HG03439 (cell line): Measurements from ENCODE around the gene TM2D1.
"Not testable (repeated sequence)": the region's sequence is repeated elsewhere in the genome, so short reads cannot be mapped to it uniquely, and the experiment has no call there.

Experiments
- ATAC-seq: cut with Tn5 transposase; IDR thresholded peaks from one replicate; pipeline ENCODE4 v1.9.1; 2021; ENCODE audit warnings: mild to moderate bottlenecking, moderate library complexity; ENCODE audit not compliant: unreplicated experiment

Gene TM2D1

DNA sequence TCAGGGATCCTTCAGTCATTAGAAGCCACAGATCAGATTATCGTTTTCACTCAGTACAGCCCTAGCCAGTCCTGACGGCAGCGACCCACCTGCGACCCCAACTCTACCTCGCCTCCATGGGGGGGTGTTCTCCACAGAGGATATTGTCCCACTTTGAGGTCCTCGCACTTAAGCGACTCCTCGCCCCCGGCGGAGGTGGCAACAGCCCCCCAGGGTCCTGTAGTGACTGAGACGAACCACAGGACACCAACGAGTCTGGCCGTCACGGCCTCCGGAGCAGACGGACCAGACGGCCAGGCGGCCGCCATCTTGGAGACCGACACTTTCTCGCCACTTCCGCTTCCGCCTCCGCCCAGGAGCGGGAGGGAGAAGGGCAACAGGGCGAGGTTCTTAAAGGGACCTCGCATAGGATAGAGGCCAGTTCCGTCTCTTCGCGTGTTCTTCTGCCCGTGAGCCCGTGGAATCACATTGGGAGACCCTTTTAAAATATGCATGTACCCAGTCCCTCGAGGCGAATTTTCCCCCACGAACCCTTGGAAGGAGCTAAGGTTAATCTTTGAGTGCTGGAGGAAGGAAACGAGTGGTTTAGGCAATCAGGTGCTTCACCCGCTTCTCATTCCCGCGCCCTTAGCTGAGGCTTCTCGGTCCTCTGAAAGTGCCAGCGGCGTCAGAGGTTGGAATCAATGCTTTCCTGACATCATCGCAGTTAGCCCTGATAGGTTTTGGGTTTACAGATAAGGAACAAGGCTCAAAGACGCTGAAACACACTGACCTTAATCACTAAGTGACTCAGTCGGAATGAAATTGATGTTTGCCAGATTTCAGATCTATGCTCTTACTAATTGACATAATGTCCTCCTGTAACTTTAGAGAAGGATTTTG, at the start of gene TM2D1:
TSS of gene TM2D1 (minus strand) at position 329 of the 882 bp plus-strand sequence. CDS start at position 308, 21 bp downstream.
- ATAC-seq, result peak; percentile 100

DNA sequence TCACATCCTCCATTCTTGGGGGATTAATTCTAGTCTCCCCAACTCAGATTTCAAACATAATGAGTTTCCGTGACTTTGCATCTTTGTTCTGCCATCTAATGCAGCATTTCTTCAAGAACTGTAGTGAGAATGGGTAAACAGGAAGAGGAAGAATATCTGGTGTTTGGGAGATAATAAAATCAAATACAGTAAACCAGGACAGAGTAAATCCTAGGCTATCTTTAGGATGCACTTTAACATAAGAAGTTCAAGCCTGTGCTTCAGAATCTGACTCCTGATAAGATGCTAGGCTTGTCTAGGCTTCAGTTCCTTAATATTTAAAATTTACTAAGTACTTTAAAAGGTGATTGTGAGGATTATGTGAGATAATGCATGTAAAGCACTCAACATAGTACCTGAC, 45.2 kb upstream of the TM2D1 start:
- ATAC-seq, result no peak

DNA sequence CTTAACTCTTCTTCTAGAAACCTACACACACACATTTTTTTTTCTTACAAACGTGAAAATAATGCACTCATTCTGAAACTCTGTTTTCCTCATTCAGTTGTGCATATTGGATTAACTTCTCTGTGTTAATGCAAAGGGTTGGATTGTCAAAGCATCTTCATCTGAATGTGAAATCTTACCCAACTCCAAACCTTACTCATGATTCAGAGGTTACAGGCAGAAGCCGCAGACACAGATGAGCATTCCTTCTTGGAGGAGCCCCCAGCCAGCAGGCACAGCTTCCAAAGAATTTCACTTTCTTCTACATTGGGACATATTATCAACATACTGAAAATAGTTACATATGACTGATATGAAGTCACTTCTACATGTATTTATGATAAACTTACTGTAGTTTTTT, 33.0 kb upstream of the TM2D1 start:
- no peak for ATAC-seq

DNA sequence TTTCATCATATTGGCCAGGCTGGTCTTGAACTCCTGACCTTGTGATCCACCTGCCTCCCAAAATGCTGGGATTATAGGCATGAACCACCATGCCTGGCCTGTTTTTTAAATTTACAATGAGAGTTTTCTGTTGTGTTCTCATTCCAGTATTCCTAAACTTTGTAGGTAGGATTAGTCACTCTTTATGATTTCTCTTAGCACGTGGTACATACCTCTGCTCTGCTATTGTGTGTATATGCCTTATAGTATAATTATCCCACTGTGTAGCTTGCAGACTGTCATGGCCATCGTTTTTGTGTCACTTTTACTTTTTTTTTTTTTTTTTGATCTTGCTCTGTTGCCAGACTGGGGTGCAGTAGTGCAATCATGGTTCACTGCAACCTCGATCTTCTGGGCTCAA, 31.8 kb upstream of the TM2D1 start:
- ATAC-seq, result no peak

DNA sequence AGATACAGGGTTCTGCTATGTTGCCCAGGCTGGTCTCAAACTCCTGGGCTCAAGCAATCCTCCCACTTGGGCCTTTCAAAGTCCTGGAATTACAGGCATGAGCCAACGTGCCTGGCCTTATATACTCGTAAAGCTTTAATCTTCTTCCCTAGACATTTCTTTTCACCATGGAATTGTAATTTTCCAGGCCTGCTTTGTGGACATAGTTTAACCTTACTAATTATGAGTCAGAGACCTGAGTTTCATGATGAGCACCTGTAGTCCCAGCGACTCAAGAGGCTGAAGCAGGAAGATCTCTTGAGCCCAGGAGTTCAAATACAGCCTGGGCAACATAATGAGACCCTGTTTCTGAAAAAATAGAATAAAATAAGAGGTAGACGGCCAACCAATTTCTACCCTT, 29.6 kb upstream of the TM2D1 start:
- ATAC-seq, result no peak

DNA sequence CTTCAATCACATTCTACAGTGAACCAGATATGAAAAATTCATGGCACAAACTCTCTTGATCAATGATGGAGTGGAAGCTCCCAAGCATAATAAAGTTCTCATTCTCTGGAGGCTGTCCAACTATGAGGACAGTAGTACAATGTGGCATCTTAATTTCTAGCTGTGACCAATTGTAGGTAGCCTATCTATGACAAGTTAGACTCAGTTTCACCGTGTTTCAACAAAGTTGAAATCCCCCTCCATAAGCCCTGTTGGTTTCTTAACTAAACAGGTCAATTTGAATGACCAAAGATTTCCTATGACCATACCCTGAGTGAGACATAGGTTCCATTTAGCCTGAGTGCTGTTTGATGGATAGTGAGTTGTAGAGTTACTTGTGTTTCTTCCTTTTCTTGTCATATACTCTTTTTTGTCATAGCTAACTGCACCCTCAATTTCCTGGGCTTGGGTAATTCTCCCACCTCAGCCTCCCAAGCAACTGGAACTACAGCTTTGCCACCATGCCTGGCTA, 29.1 kb upstream of the TM2D1 start:
- ATAC-seq, result no peak

DNA sequence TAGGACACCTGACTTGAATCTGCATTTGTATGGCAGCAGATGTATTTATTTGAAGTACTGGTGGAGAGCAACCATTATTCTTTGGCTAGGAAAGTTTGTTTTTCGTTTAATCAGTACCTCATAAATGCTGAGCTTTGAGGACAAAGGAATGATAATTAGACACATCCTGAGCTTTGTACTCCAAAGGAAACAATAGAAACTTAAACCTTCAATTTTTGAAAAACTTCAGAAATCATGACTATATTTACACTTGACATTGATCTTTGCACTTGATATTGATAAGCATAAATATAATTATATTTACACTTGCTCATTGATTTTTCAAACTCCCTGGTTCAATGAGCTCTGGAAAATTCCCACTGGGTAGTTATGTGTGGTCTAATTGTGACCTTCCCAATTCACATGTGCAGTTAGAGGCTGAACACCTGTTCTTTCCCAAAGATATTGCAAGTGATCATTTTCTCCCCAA, 28.0 kb upstream of the TM2D1 start:
- ATAC-seq, result no peak

DNA sequence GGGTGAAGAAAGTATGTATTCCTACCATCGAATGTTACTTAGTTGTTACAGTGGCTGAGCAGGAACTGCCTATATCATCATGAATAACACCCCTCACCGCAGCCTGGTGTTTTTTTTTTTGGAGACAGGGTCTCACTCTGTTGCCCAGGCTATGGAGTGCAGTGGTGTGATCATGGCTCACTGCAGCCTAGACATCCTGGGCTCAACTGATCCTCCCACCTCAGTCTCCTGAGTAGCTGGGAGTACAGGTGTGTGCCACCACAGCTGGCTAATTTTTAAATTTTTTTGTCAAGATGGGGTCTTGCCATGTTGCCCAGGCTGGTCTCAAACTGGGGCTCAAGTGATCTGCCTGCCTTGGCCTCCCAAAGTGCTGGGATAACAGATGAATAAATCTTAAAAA, 24.6 kb upstream of the TM2D1 start:
- no peak for ATAC-seq

DNA sequence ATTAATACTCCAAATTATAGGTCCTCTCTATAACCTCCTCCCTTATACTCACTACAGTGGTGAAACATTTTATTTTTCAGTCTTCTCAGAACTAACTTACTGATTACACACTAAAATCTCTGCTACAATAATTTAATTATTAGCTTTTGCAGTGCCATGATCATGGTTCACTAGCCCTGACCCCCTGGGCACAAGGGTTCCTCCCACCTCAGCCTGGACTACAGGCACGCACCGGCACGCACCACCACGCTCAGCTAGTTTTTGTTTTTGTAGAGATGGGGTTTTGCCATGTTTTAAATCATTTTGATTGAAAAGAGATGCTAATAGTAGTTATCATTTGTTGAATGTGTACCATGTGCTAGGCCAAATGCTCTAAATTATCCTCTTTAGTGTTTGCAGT, 23.6 kb upstream of the TM2D1 start:
- ATAC-seq, result no peak

DNA sequence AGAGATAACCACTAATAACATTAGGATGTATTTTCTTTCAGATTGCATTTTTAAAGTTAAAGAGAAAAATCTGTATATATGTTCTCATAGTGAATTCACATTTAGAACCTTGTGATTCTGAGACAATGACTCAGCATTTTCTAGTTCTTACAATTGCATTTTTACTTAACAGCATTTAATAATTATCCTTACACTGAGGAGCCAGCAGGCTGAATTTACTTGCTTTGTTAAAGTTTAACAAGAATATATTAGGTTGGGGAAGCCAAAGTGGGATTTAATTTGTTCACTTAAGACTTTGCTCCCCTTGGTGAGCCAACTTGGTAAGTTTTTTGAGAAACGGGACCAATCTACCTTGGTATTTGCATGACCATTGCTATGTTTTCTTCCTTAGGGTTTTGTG, 21.9 kb upstream of the TM2D1 start:
- ATAC-seq, result no peak

DNA sequence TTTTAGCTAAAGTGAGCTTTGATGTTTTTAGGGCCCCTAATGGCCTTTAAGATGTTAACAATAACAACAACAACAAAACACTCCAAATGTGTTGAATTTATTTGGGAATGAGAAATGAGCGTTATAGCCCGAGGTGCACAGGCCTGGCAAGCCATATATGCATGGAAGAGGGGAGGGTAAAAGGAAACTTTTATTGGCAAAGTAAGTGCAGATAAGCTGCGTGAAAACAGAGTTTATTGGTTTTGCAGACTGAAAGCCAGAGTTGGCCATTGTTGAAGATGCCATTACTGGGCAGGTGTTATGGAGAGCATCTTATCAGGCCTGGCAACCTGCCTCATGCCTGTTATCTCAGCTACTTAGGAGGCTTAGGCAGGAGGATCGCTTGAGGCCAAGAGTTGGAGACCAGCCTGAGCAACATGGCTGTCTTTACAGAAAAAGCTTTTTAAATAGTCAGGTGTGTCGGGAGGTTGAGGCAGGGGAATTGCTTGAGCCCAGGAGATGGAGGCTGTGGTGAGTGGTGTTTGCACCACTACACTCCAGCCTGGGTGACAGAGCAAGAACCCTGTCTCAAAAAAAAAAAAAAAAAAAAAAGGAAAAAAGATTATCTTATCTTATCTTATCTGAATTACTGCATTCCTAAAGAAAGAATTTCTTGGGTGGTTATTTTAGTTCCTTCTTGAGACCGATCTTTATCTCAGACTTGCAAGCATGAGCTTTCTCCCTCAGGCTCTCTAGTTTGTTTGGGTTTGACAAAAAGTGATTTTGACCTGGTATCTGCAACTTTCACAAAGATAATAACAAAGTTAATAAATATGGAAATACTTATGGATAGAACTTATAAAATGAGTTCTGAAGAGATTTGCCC, 19.0 kb upstream of the TM2D1 start:
- ATAC-seq, result no peak

DNA sequence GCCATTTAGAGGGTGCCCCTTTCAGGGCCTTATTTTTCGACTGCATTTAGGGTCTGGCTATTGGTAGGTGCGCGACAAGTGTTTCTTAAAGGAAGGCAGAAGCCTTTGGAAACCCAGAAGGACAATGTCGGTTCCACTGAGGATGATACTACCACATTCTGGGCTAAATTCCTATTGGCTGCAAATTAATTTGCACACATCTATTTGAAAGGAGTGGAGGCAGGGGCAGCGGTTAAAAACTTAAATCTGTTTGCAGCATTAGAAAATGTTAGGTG, 18.4 kb upstream of the TM2D1 start:
- ATAC-seq, result no peak

DNA sequence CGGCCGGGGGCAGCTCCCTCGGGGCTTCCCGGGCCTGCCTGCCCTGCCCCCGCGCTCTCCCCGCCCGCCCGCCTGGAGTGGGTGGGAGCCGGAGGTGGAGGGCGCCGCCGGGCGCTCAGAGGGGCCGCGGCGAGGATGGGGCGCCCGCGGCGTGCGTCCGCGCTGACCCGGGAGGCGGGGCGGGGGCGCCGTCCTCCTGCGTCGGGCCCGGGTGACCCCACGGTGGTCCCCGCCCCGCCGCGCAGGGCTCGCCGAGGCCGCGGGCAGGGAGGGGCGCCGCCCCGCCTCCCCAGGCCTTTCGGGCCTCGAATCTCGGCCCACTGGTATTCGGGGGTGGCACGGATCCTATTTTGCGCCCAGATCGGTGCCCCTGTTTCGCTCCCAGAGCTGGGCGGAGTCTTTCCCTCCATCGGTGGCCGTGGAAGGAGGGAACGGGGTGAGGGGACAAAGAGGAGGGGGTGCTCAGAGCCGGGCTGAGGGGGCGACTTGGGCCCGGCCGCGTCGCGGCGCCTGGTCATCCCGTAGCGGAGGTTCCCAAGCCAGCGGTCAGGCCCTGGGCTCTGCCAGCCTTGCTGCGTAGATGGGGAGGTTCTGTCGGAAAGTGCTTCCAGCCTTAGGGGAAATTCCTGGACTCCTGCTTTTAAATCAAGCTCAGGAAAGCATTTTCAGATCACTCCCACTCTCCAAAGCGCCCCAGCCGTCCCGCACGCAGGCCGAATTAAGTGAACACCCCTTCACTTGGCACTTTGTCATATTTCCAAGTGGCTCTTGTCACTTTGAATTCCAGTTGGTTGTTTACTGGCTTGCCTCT, 17.9 kb upstream of the TM2D1 start:
- no peak for ATAC-seq

DNA sequence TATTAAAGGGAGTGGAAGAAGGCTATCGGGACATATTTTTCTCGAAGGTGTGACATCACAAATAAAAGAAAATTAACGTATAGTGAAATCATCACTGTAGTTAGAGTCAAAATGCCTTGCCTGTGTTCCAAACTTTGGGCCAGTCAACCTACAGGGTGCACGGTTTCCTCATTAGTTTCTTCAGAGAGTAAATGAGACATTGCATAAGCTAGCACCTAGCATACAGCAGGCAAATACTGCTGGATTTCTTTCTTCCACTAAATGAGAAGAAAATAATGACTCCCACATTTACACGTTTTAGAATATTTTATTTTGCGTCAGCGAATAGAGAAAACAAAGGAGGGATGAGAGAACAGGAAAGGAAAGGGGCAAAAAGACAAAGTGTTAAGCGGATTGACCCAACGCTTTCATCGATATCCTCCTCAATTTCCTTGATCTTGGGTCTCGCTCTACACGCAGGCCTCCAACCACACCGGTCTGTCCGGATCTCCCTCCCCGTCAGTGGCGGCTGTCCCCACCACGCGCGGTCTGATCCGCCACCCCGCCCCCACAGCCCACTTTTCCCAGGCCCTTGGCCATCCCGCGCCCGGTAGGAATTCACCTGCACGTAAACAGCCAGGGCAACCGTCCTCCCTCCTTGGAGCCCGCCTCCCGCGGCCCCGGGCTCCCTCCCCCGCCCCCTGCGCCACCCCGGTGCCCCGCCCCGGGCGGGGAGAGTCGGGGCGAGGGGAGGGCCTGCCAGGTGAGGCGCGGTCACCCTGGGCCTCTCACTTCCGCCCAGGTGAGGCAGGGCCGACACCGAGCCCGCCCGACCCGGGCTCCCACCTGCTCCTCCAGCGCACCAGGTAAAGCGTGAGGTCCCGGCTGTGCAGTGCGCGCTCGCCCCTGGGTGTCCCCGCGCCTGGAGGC, 17.0 kb upstream of the TM2D1 start, which contains the start of gene PATJ:
TSS of gene PATJ (plus strand) at position 770 of the 909 bp plus-strand sequence. CDS start 20,413 bp downstream, outside the sequence.
- peak; percentile 73 for ATAC-seq

DNA sequence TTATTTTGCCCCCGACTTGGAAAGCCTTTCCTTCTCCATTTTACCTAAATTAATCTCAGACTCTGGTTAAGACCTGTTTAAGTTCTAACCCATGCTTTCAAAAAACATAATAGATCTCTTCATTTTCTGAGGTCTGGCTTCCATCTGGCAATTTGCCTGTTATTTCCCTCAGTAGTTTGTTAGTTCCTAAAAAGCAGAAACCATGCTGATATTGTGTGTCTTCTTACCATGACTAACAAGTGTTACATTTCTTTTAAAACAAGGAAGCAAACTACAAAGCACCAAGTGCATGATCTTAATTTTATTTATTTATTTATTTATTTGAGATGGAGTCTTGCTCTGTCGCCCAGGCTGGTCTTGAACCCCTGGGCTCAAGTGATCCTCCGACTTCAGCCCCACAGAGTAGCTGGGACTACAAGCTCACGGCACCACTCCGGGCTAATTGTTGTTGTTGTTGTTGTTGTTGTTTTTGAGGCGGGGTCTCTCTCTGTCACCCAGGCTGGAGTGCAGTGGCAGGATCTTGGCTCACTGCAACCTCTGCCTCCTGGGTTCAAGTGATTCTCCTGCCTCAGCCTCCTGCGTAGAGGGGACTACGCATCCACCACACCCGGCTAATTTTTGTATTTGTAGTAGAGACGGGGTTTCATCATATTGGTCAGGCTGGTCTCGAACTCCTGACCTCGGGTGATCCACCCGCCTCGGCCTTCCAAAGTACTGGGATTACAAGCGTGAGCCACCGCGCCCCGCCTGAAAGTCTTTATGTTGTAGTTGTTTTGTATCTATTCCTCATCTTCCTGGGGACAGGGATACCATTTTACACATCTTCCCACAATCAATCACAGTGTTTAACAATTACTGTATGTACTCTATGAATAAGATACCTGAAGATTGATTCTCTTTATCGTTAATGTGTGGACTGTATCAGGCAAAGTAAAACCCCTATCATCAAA, 16.1 kb upstream of the TM2D1 start:
- ATAC-seq, result no peak

DNA sequence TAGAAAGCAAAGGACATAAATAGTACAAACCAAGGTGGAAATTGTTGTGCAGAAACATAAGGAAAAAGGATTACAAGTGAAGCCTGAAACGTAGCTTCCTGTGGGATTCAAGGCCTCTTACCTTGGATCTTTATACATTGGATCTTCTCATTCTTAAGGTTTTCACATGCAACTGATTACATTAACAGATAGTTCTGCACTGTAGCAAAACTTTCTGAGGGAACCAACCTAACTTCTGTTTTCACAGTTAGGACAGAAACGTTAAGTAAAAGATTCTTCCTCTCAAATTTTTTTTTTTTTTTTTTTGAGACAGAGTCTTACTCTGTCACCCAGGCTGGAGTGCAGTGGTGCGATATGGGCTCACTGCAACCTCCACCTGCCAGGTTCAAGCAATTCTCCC, 7.8 kb upstream of the TM2D1 start:
- no peak for ATAC-seq

DNA sequence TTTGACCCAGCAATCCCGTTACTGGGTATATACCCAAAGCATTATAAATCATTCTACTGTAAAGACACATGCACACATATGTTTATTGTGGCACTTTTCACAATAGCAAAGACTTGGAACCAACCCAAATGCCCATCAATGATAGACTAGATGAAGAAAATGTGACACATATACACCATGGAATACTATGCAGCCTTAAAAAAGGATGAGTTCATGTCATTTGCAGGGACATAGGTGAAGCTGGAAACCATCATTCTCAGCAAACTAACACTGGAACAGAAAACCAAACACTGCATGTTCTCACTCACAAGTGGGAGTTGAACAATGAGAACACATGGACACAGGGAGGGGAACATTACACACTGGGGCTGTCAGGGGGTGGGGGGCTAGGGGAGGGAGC, 5.7 kb upstream of the TM2D1 start:
- ATAC-seq, result not testable (repeated sequence)

DNA sequence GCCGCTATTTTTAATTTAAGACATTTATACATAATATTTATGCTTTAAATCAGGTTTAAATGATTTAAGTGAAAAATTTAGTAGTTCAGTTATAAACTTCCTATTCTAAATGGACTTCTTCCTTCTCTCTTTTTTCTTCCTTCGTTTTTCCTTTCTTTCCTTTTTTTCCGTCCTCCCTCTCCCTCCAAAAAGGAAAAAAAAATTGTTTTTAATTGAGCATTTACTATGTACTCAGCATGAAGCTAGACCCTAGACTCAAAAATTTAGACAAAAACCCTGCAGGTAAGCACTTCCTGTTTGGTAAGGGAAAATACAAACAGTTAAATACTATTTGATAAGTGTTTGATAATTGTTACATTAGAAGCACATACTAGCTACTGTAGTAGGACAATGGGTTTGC, 2.6 kb upstream of the TM2D1 start:
- ATAC-seq, result no peak

DNA sequence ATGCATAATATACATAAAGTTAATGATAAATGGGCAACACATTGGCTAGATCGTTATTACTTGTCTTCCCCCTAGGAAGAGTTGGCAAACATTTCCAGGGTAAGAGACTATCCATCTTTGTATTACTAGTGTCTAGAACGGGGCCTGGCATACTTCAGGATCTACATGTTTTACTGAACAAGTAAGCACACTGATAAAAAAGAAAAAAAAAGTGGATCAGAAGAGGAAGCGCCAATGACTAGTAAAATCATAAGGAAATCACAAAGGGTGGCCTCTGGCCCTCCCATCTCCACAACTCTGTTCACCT, 482 bp downstream of the TM2D1 start:
- no peak for ATAC-seq
